ENCODE measurements around the gene SAT1.

DNA sequence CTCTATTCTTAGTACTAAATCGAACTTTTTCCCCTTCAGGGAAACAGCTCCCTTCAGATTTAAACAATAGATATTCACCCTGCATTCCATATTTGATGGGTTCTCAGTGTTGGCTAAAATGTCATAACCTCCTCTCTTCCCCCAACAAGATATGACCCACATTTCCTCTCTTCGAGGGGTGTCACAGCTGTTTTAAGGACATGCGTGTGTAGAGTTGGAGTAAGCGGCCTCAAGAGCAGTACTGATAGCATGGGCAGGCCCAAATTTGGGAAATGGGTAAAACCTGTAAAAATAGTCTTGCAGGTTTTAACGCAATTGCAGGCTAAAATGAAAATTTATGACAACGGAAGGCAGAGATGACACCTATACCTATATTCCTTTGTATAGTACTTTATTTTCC lies 28.7 kb downstream of the SAT1 start:
- TF ChIP-seq, protein P1, sequence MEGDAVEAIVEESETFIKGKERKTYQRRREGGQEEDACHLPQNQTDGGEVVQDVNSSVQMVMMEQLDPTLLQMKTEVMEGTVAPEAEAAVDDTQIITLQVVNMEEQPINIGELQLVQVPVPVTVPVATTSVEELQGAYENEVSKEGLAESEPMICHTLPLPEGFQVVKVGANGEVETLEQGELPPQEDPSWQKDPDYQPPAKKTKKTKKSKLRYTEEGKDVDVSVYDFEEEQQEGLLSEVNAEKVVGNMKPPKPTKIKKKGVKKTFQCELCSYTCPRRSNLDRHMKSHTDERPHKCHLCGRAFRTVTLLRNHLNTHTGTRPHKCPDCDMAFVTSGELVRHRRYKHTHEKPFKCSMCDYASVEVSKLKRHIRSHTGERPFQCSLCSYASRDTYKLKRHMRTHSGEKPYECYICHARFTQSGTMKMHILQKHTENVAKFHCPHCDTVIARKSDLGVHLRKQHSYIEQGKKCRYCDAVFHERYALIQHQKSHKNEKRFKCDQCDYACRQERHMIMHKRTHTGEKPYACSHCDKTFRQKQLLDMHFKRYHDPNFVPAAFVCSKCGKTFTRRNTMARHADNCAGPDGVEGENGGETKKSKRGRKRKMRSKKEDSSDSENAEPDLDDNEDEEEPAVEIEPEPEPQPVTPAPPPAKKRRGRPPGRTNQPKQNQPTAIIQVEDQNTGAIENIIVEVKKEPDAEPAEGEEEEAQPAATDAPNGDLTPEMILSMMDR (IDR thresholded peaks at IDR 0.05), result no peak
- TF ChIP-seq POLR2A (IDR thresholded peaks at IDR 0.05), result no peak
